NCI-H1048 (cell line): Measurements from ENCODE around the gene TMEM260.
"Not testable (repeated sequence)": the region's sequence is repeated elsewhere in the genome, so short reads cannot be mapped to it uniquely, and the experiment has no call there.

Experiments used
- DNase-seq: peaks from one replicate; lab custom pipeline; 2025; lab: John Stamatoyannopoulos, UW

TMEM260 gene

DNA sequence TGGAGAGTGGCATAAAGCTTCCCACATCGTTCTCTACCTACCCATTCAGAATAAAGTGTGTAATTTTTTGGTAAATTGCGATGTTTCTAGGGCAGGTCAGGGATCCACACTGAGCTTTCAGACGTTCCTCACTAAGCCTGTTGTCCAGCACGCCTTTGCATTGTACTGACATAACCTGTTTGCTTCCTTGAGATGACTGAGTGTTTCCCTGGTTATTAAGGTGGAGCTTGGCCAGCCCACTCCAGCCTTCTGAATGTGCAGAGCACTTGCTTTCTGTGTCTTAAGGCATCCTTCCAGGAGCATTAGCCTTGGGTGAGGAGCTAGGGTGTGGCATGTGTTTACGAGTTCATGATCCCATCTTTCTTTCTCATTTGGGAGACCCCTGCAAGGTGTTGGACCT, 96.4 kb downstream of the TMEM260 start:
- DNase-seq = no peak

DNA sequence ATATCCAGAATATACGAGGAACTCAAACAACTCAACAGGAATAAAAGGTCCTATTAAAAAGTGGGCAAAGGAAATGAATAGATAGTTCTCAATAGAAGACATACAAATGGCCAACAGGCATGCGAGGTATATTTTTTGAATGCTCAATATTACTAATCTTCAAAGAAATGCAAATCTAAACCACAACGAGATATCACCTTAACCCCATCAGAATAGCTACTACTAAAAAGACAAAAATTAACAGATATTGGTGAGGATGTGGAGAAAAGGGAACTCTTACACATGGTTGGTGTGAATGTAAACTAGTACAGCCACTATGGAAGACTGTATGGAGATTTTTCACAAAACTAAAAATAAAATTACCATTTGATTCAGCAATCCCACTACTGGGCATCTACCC, 99.2 kb downstream of the TMEM260 start:
- DNase-seq = no peak

DNA sequence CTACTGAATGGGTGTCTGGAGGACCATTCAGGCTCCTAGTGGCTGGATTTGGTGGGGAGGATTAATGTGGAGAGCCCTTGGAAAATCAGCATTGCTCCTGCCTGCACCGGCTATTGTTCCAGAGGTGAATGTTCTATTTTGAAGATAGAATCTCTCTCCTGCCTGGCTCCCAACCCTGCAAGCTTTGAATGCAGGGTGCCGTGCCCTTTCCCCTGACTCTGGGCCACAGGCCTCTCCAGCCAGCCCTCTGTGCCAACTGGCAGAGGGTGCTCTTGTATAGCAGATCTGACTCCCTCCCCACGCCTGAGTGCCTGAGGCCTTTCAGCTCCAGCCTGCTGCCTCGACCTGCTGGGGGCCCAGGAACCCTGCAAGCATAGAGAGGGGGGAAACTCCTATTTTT, 106.8 kb downstream of the TMEM260 start:
- DNase-seq = no peak

DNA sequence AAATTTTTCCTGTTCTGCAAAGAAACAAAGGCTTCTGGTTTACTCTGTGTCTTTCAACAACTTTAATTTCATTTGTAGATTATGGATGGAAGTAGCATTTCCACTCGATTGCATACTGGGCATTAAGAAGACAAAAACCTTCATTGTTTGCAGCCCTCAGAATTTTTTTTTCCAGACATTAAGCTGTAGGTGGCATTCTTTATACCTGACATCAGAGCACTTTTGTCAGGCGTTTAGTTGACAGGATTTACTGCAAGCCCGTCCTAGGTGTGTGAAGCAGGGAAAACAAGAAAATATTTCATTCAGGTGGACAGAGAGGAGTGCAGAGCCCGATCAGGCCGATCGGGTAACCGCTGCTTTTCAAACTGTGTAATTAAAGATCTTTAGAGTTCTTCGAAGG, 107.5 kb downstream of the TMEM260 start:
- peak; percentile 73 for DNase-seq

DNA sequence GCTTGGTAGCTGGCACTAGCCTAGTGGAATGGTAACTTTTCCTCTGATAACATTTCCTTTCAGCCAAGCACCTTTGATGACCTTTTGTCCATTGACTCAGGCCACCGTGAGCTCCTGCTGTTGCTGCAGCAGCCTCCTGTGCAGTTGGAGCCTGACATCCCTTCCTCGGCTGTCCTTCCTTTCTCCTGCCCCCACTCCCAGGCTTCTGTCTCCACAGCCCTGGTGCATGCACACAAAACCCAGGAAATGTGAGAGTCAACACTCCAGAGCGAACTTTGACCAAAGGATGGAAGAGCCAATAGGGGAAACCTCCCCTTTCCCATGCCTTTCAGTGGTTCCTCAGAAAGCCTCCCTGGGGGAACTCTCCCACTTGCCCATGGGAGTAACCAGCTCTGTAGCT, 115.0 kb downstream of the TMEM260 start:
- DNase-seq = no peak

DNA sequence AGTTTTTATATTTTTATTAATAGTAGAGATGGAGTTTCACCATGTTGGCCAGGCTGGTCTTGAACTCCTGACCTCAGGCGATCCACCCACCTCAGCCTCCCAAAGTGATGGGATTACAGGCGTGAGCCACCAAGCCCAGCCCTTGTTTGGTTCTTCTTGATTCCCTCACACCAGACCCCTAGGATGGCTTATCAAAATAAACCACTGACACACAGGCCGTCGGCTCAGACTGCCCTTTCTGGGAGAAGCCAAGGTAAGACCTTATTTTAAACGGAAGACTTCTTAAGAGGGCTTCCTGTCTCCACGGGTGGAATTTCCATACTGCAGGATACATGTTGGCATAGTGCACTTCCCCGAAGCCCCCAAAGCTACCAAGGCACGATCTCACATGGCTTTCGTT, 115.6 kb downstream of the TMEM260 start:
- not testable (repeated sequence) for DNase-seq
